Fibroblast of lung (primary cell): ENCODE data around the gene OXT. TPM values are rescaled to one million over a fixed set of nuclear protein-coding genes. Genes with fewer than 3 reads are reported as not detected.

Experiments
- DNase-seq, 2 donors: peaks; one replicate each; pipeline versions ENCODE4 v3.0.0 to v3.0.0-alpha.2; 2010; ENCODE audit warnings: low read depth in 2 of 2
- H2AFZ ChIP-seq: 2 replicates; pipeline ENCODE4 v1.5.1; 2012; ENCODE audit warnings: low read length, control low read depth, inconsistent platforms
- H3K27ac ChIP-seq: 2 replicates; pipeline ENCODE4 v1.5.1; 2011; ENCODE audit warnings: low read length, control low read depth; ENCODE audit not compliant: insufficient read depth
- H3K27me3 ChIP-seq: 2 replicates; pipeline ENCODE4 v1.5.1; 2011; ENCODE audit warnings: mild to moderate bottlenecking, low read length; ENCODE audit not compliant: control insufficient read depth, insufficient read depth
- H3K36me3 ChIP-seq: 2 replicates; pipeline ENCODE4 v1.5.1; 2011; ENCODE audit warnings: low read length; ENCODE audit not compliant: control insufficient read depth, insufficient read depth
- H3K4me1 ChIP-seq: 2 replicates; pipeline ENCODE4 v1.5.1; 2011; ENCODE audit warnings: low read length; ENCODE audit not compliant: control insufficient read depth, insufficient read depth; ENCODE audit errors: extremely low read depth
- H3K4me2 ChIP-seq: 2 replicates; pipeline ENCODE4 v1.5.1; 2011; ENCODE audit warnings: low read length, control low read depth; ENCODE audit not compliant: insufficient read depth; ENCODE audit errors: extremely low read depth
- H3K4me3 ChIP-seq, 4 experiments: fragments of 200-600 bp in 1 of 4; sonication (generic) in 1 of 4; replicated peaks in 1 of 4; 2 replicates each; pipeline ENCODE4 v1.5.1; 2011 to 2016; ENCODE audit warnings: low read length in 4 of 4, low read depth in 3 of 4, mild to moderate bottlenecking in 3 of 4, control low read depth in 2 of 4, inconsistent platforms in 1 of 4, mixed read lengths in 1 of 4; ENCODE audit not compliant: insufficient read depth in 1 of 4; ENCODE audit errors: control extremely low read depth in 1 of 4
- H3K79me2 ChIP-seq: 2 replicates; pipeline ENCODE4 v1.5.1; 2012; ENCODE audit warnings: mild to moderate bottlenecking, low read length, inconsistent platforms; ENCODE audit not compliant: control insufficient read depth, insufficient read depth
- H3K9ac ChIP-seq: 2 replicates; pipeline ENCODE4 v1.5.1; 2011; ENCODE audit warnings: mild to moderate bottlenecking, low read length, control low read depth; ENCODE audit not compliant: insufficient read depth
- H3K9me3 ChIP-seq: 2 replicates; pipeline ENCODE4 v1.5.1; 2012; ENCODE audit warnings: low read depth, low read length; ENCODE audit not compliant: control insufficient read depth, insufficient read depth
- H4K20me1 ChIP-seq: 2 replicates; pipeline ENCODE4 v1.5.1; 2011; ENCODE audit warnings: low read length; ENCODE audit not compliant: control insufficient read depth, insufficient read depth; ENCODE audit errors: extremely low read depth
- EZH2 ChIP-seq: IDR thresholded peaks from 2 replicates; pipeline ENCODE4 v1.5.1; 2012; ENCODE audit warnings: low read length, control low read depth, mild to moderate bottlenecking; ENCODE audit errors: missing control alignments
- polyA plus RNA-seq, 2 donors: library from polyadenylated mRNA; depleted of rRNA in 1 of 2; stranded (reverse) in 1 of 2; unstranded in 1 of 2; fragments of >200 nt; gene quantifications; 2 replicates each; pipeline ENCODE4 v1.2.1, GENCODE V29; 2011 to 2012; ENCODE audit warnings: missing spikeins in 1 of 2
- total RNA-seq: library from RNA; depleted of rRNA; stranded (reverse); fragments of >200 nt; gene quantifications from 2 replicates; pipeline ENCODE4 v1.2.1, GENCODE V29; 2014
- TF ChIP-seq, protein P1 (sequence below), 2 donors: IDR thresholded peaks in 1 of 2; conservative IDR thresholded peaks in 1 of 2; 1 replicate in 1 of 2; 2 replicates in 1 of 2; pipeline ENCODE4 v1.5.1; 2011 to 2012; ENCODE audit warnings: low read length in 2 of 2, control low read depth in 1 of 2, inconsistent platforms in 1 of 2, low read depth in 1 of 2, mild to moderate bottlenecking in 1 of 2

The OXT gene
- total and polyA plus RNA-seq, 2 donors (not counting 1 experiment from before 2014, with no cell fraction given) = not detected

- no peak overlapping the region for H3K4me3 ChIP-seq
- no peaks in the 10 kb centered on the region for H3K27me3 ChIP-seq
- DNase-seq = no peak
- H2AFZ ChIP-seq = no peak overlapping the region
- H4K20me1 ChIP-seq = no peaks in the 10 kb centered on the region
- no peak overlapping the region for H3K4me2 ChIP-seq
- no peaks in the 10 kb centered on the region for H3K79me2 ChIP-seq
- peaks cover 10% of the 10 kb centered on the region for H3K4me1 ChIP-seq
- no peaks in the 10 kb centered on the region for H3K9me3 ChIP-seq
- TF ChIP-seq, protein P1, sequence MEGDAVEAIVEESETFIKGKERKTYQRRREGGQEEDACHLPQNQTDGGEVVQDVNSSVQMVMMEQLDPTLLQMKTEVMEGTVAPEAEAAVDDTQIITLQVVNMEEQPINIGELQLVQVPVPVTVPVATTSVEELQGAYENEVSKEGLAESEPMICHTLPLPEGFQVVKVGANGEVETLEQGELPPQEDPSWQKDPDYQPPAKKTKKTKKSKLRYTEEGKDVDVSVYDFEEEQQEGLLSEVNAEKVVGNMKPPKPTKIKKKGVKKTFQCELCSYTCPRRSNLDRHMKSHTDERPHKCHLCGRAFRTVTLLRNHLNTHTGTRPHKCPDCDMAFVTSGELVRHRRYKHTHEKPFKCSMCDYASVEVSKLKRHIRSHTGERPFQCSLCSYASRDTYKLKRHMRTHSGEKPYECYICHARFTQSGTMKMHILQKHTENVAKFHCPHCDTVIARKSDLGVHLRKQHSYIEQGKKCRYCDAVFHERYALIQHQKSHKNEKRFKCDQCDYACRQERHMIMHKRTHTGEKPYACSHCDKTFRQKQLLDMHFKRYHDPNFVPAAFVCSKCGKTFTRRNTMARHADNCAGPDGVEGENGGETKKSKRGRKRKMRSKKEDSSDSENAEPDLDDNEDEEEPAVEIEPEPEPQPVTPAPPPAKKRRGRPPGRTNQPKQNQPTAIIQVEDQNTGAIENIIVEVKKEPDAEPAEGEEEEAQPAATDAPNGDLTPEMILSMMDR (conservative IDR thresholded peaks at IDR 0.05 in 1 of 2, IDR thresholded peaks at IDR 0.05 in 1 of 2; ENCODE audit: low read depth in 1 of 2, low read length in 2 of 2) = no peak
- no peak for TF ChIP-seq EZH2
- H3K27ac ChIP-seq = no peak overlapping the region
- H3K9ac ChIP-seq = no peak overlapping the region
- peaks cover 23% of the 10 kb centered on the region for H3K36me3 ChIP-seq
Observed at GRCh38 chr20:3040086-3040485, 31.3 kb upstream of the OXT start.

GRCh38 chr20:3041854-3042409, 29.5 kb upstream of the OXT start:
- Histone ChIP-seq H4K20me1 (no peaks in the 10 kb centered on the region), H3K79me2 (peaks cover 5% of the 10 kb centered on the region), H3K4me3 (peak overlapping the region in 2 of 4 experiments; percentile 20 to 41), H3K27me3 (no peaks in the 10 kb centered on the region), H3K4me1 (peaks cover 11% of the 10 kb centered on the region), H3K36me3 (peaks cover 16% of the 10 kb centered on the region), H2AFZ (no peak overlapping the region), H3K27ac (no peak overlapping the region), H3K9me3 (no peaks in the 10 kb centered on the region), H3K4me2 (peak overlapping the region; percentile 4), H3K9ac (no peak overlapping the region)
- TF ChIP-seq, protein P1 (conservative IDR thresholded peaks at IDR 0.05 in 1 of 2, IDR thresholded peaks at IDR 0.05 in 1 of 2; ENCODE audit: low read depth in 1 of 2, low read length in 2 of 2) = no peak
- no peak for TF ChIP-seq EZH2
- peak; percentile 6 to 61 for DNase-seq

GRCh38 chr20:3042625-3043024, 28.8 kb upstream of the OXT start:
- Histone ChIP-seq H3K27ac (peak overlapping the region; percentile 9), H2AFZ (no peak overlapping the region), H3K79me2 (peaks cover 7% of the 10 kb centered on the region), H3K9ac (no peak overlapping the region), H3K4me1 (peaks cover 11% of the 10 kb centered on the region), H3K4me2 (no peak overlapping the region), H4K20me1 (no peaks in the 10 kb centered on the region), H3K9me3 (no peaks in the 10 kb centered on the region), H3K27me3 (no peaks in the 10 kb centered on the region), H3K36me3 (peaks cover 12% of the 10 kb centered on the region), H3K4me3 (no peak overlapping the region)
- TF ChIP-seq, protein P1 (conservative IDR thresholded peaks at IDR 0.05 in 1 of 2, IDR thresholded peaks at IDR 0.05 in 1 of 2; ENCODE audit: low read depth in 1 of 2, low read length in 2 of 2) = no peak
- TF ChIP-seq EZH2 = no peak
- DNase-seq = peak in 1 of 2 donors; percentile 85
